ENCODE measurements around the gene DACH2.

DNA sequence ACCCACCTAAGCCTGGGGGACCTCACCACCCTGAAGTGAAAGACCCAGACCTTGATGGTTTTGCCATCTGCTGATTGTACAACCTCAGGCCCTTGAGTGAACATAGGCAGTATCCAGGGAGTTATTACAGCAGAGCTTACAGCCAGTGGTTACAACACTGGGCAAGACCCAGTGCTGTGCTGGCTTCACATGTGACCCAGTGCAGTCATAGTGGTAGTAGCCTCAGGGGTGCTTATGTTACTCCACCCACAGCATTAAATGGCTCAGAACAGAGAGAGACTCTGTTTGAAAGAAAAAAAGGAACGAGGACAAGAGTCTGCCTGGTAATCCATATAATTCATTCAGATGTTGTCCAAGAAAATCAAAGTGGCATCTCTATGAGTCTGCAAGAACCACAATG lies 45.2 kb upstream of the DACH2 start:
- TF ChIP-seq, protein P1, sequence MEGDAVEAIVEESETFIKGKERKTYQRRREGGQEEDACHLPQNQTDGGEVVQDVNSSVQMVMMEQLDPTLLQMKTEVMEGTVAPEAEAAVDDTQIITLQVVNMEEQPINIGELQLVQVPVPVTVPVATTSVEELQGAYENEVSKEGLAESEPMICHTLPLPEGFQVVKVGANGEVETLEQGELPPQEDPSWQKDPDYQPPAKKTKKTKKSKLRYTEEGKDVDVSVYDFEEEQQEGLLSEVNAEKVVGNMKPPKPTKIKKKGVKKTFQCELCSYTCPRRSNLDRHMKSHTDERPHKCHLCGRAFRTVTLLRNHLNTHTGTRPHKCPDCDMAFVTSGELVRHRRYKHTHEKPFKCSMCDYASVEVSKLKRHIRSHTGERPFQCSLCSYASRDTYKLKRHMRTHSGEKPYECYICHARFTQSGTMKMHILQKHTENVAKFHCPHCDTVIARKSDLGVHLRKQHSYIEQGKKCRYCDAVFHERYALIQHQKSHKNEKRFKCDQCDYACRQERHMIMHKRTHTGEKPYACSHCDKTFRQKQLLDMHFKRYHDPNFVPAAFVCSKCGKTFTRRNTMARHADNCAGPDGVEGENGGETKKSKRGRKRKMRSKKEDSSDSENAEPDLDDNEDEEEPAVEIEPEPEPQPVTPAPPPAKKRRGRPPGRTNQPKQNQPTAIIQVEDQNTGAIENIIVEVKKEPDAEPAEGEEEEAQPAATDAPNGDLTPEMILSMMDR (IDR thresholded peaks at IDR 0.05) = no peak
- no peak for TF ChIP-seq RAD21 (IDR thresholded peaks at IDR 0.05; ENCODE audit: low read length)
- TF ChIP-seq, protein P2, sequence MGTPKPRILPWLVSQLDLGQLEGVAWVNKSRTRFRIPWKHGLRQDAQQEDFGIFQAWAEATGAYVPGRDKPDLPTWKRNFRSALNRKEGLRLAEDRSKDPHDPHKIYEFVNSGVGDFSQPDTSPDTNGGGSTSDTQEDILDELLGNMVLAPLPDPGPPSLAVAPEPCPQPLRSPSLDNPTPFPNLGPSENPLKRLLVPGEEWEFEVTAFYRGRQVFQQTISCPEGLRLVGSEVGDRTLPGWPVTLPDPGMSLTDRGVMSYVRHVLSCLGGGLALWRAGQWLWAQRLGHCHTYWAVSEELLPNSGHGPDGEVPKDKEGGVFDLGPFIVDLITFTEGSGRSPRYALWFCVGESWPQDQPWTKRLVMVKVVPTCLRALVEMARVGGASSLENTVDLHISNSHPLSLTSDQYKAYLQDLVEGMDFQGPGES (IDR thresholded peaks at IDR 0.05; ENCODE audit: low read depth, low read length) = no peak
- TF ChIP-seq EP300 (IDR thresholded peaks at IDR 0.05; ENCODE audit: borderline replicate concordance in 1 of 2, low read depth in 1 of 2, low read length in 1 of 2) = no peak
